Transverse colon (tissue), 3 donors: ENCODE measurements around the gene KIF2C.

ENCODE experiments used
- CTCF ChIP-seq, 5 experiments: fragments of 200-600 bp in 3 of 5; fragments of 450-650 bp in 2 of 5; sonication (generic) in 3 of 5; IDR thresholded peaks; 1 replicate in 2 of 5; 2 replicates in 3 of 5; pipeline ENCODE4 v1.5.1; 2016 to 2017; ENCODE audit warnings: antibody characterized with exemption in 5 of 5, inconsistent platforms in 3 of 5, mild to moderate bottlenecking in 2 of 5, moderate library complexity in 1 of 5
- POLR2A ChIP-seq: fragments of 450-650 bp; IDR thresholded peaks from one replicate; pipeline ENCODE4 v1.6.1; 2016; ENCODE audit warnings: antibody characterized with exemption, mild to moderate bottlenecking, moderate library complexity

- TF ChIP-seq CTCF (IDR thresholded peaks at IDR 0.05) (no peak), POLR2A (no peak)
Measured at GRCh38 chr1:44705470-44705869, 34.2 kb upstream of the KIF2C start.
